PFSK-1 (cell line): ENCODE data around the gene OGFR.

Source experiments
- FOXP2 ChIP-seq: optimal IDR thresholded peaks from 2 replicates; pipeline ENCODE3; 2011; ENCODE audit warnings: borderline replicate concordance, control low read depth, inconsistent platforms; ENCODE audit not compliant: insufficient read depth; ENCODE audit errors: extremely low read length, extremely low read depth
- POLR2AphosphoS5 ChIP-seq: IDR thresholded peaks from 2 replicates; pipeline ENCODE4 v1.6.1; 2012; ENCODE audit warnings: low read depth, mild to moderate bottlenecking, control low read depth, low read length, moderate library complexity
- SIN3A ChIP-seq: IDR thresholded peaks from 2 replicates; pipeline ENCODE4 v1.6.1; 2012; ENCODE audit warnings: mild to moderate bottlenecking, low read length, moderate library complexity, borderline replicate concordance; ENCODE audit not compliant: insufficient read depth
- TAF1 ChIP-seq: IDR thresholded peaks from 2 replicates; pipeline ENCODE4 v1.6.1; 2012; ENCODE audit warnings: low read length, control low read depth, borderline replicate concordance; ENCODE audit not compliant: insufficient read depth
- TF ChIP-seq, protein P1 (sequence below), 2 experiments: IDR thresholded peaks; 2 replicates each; pipeline versions ENCODE4 v1.6.1 to v1.8.0; 2011 to 2012; ENCODE audit warnings: low read depth in 2 of 2, low read length in 2 of 2, control low read depth in 1 of 2, inconsistent platforms in 1 of 2, mild to moderate bottlenecking in 1 of 2, moderate library complexity in 1 of 2; ENCODE audit not compliant: insufficient read depth in 1 of 2

Gene OGFR

GRCh38 chr20:62824476-62825332 is 20.1 kb downstream of the OGFR start:
- peak; percentile 9 for TF ChIP-seq FOXP2
- TF ChIP-seq, protein P1, sequence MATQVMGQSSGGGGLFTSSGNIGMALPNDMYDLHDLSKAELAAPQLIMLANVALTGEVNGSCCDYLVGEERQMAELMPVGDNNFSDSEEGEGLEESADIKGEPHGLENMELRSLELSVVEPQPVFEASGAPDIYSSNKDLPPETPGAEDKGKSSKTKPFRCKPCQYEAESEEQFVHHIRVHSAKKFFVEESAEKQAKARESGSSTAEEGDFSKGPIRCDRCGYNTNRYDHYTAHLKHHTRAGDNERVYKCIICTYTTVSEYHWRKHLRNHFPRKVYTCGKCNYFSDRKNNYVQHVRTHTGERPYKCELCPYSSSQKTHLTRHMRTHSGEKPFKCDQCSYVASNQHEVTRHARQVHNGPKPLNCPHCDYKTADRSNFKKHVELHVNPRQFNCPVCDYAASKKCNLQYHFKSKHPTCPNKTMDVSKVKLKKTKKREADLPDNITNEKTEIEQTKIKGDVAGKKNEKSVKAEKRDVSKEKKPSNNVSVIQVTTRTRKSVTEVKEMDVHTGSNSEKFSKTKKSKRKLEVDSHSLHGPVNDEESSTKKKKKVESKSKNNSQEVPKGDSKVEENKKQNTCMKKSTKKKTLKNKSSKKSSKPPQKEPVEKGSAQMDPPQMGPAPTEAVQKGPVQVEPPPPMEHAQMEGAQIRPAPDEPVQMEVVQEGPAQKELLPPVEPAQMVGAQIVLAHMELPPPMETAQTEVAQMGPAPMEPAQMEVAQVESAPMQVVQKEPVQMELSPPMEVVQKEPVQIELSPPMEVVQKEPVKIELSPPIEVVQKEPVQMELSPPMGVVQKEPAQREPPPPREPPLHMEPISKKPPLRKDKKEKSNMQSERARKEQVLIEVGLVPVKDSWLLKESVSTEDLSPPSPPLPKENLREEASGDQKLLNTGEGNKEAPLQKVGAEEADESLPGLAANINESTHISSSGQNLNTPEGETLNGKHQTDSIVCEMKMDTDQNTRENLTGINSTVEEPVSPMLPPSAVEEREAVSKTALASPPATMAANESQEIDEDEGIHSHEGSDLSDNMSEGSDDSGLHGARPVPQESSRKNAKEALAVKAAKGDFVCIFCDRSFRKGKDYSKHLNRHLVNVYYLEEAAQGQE (IDR thresholded peaks at IDR 0.05; ENCODE audit: insufficient read depth in 1 of 2, low read depth in 2 of 2, low read length in 2 of 2), result no peak

DNA sequence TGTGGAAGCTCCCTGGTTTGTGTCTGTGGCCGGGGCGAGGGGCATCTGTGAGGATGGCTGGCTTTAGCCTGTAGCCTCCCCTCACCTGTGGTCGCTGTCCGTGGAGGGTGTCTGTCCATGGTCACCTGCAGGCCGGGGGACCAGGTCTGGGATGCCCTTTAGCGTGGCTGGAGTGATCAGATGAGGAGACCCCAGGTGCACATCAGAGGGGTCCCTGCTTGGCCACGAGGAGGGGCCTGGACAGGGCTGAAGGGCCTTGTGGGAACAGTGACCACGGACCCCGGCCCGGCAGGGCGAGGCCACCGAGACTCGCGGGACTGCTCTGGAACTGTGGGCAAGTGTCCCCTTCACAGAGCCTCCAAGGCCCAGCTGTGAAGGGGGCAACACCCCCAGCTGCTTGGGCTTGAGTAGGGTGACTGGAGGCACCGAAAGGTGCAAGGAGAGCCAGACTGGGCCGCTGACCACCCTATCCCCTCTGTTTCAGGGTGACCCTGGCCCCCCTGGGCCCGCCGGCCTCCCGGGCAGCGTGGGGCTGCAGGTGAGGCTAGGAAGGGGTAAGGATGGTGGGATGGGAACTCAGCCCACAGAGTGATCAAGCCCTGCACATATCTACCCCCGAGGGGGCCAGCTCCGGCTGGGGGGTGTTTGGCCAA is 20.8 kb downstream of the OGFR start:
- no peak for TF ChIP-seq TAF1

DNA sequence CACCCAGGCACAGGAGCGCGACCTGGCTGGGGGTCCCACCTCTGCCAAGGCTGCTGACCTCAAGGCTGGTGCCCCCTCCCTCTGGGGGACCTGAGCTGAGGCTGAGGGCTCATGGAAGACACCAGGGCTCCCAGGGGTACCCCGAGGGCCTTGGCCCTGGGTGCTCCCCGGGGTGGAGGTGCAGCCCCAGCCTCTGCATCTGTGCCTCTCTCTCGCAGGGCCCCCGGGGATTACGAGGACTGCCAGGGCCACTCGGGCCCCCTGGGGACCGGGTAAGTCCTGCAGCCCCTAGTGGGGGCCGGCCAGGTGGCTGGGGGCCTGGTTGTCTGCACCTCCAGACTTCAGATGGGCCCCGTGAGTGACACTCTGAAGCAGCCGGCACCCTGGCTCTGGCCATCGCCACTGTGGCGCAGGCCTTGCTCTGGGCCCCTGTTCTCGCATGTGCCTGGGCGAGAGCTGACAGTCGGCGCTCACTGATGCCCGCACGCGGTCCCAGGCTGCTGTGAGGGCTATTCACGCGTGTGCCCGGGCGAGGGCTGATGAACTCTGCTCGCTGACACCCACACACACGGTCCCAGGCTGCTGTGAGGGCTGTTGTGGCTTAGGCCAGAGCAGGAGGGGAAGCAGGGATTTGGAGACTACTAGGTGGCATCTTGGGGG is 21.5 kb downstream of the OGFR start:
- TF ChIP-seq TAF1 (no peak), POLR2AphosphoS5 (no peak), SIN3A (no peak), FOXP2 (no peak)
- TF ChIP-seq, protein P1 (IDR thresholded peaks at IDR 0.05; ENCODE audit: insufficient read depth in 1 of 2, low read depth in 2 of 2, low read length in 2 of 2), result no peak

- TF ChIP-seq POLR2AphosphoS5 (no peak), SIN3A (no peak), TAF1 (no peak)
- TF ChIP-seq, protein P1 (IDR thresholded peaks at IDR 0.05; ENCODE audit: insufficient read depth in 1 of 2, low read depth in 2 of 2, low read length in 2 of 2), result no peak
Observed at GRCh38 chr20:62826646-62827310, 22.1 kb downstream of the OGFR start.

GRCh38 chr20:62827311-62828038 is 22.8 kb downstream of the OGFR start:
- TF ChIP-seq POLR2AphosphoS5 (no peak), TAF1 (no peak), SIN3A (no peak), FOXP2 (no peak)
- TF ChIP-seq, protein P1 (IDR thresholded peaks at IDR 0.05; ENCODE audit: insufficient read depth in 1 of 2, low read depth in 2 of 2, low read length in 2 of 2), result no peak
